Measurements from ENCODE around the gene TCF3. TPM values are rescaled to one million over a fixed set of nuclear protein-coding genes. Genes with fewer than 3 reads are reported as not detected.

TCF3 gene
- total and polyA plus RNA-seq, 7 donors, result 20.1 to 33.8 (median 24.6) TPM

- intact Hi-C loops (cut with DNase I), result no loop called here
- Histone ChIP-seq H3K4me3 (no peak overlapping the region), H3K4me1 (no peaks in the 10 kb centered on the region), H3K27ac (no peak overlapping the region), H3K36me3 (ENCODE audit: insufficient read depth in 1 of 2, low read depth in 1 of 2) (no peaks in the 10 kb centered on the region), H3K27me3 (ENCODE audit: insufficient read depth in 3 of 3, low read length in 2 of 3) (peaks cover 0 to 84% (median 20%) of the 10 kb centered on the region in 3 donors), H3K9me3 (no peaks in the 10 kb centered on the region)
- no peak for TF ChIP-seq CTCF (IDR thresholded peaks at IDR 0.05)
- DNase-seq (no peak), ATAC-seq (no peak)
- 67 to 74% (median 68%) methylated on average over 19 of the region's 19 CpGs for WGBS, 3 donors
Observed at GRCh38 chr19:1685046-1685445, 32.6 kb upstream of the TCF3 start.

- Histone ChIP-seq H3K27me3 (ENCODE audit: insufficient read depth in 3 of 3, low read length in 2 of 3) (peaks cover 0 to 81% (median 20%) of the 10 kb centered on the region in 3 donors), H3K9me3 (no peaks in the 10 kb centered on the region), H3K4me1 (no peaks in the 10 kb centered on the region), H3K27ac (no peak overlapping the region), H3K36me3 (ENCODE audit: insufficient read depth in 1 of 2, low read depth in 1 of 2) (no peaks in the 10 kb centered on the region), H3K4me3 (no peak overlapping the region)
- TF ChIP-seq CTCF (IDR thresholded peaks at IDR 0.05), result no peak
- no peak for ATAC-seq
- intact Hi-C loops (cut with DNase I), result no loop called here
- 77 to 89% (median 79%) methylated on average over 10 of the region's 10 CpGs for WGBS, 3 donors
- no peak for DNase-seq
Observed at GRCh38 chr19:1684573-1684912, 32.1 kb upstream of the TCF3 start.

- Histone ChIP-seq H3K9me3 (no peaks in the 10 kb centered on the region), H3K4me1 (no peaks in the 10 kb centered on the region), H3K27ac (no peak overlapping the region), H3K36me3 (ENCODE audit: insufficient read depth in 1 of 2, low read depth in 1 of 2) (no peaks in the 10 kb centered on the region), H3K27me3 (ENCODE audit: insufficient read depth in 3 of 3, low read length in 2 of 3) (peaks cover 0 to 82% (median 23%) of the 10 kb centered on the region in 3 donors), H3K4me3 (no peak overlapping the region)
- ATAC-seq, result no peak
- intact Hi-C loops (cut with DNase I), result no loop called here
- TF ChIP-seq CTCF (IDR thresholded peaks at IDR 0.05), result no peak
- no peak for DNase-seq
- 62 to 72% (median 64%) methylated on average over 19 of the region's 19 CpGs for WGBS, 3 donors
Observed at GRCh38 chr19:1683869-1684572, 31.6 kb upstream of the TCF3 start.

GRCh38 chr19:1680976-1681375 is 28.6 kb upstream of the TCF3 start:
- Histone ChIP-seq H3K27ac (no peak overlapping the region), H3K27me3 (ENCODE audit: insufficient read depth in 3 of 3, low read length in 2 of 3) (peaks cover 0 to 88% (median 20%) of the 10 kb centered on the region in 3 donors), H3K4me1 (no peaks in the 10 kb centered on the region), H3K9me3 (no peaks in the 10 kb centered on the region), H3K4me3 (no peak overlapping the region), H3K36me3 (ENCODE audit: insufficient read depth in 1 of 2, low read depth in 1 of 2) (no peaks in the 10 kb centered on the region)
- DNase-seq (no peak), ATAC-seq (no peak)
- intact Hi-C loops (cut with DNase I), result no loop called here
- TF ChIP-seq CTCF (IDR thresholded peaks at IDR 0.05), result no peak
- WGBS, 3 donors, result 67 to 76% (median 73%) methylated on average over 12 of the region's 12 CpGs

- ATAC-seq (no peak), DNase-seq (no peak)
- H3K27me3 ChIP-seq (ENCODE audit: insufficient read depth in 3 of 3, low read length in 2 of 3), result peaks cover 0 to 85% (median 25%) of the 10 kb centered on the region in 3 donors
- H3K36me3 ChIP-seq (ENCODE audit: insufficient read depth in 1 of 2, low read depth in 1 of 2), result no peaks in the 10 kb centered on the region
- H3K4me1 ChIP-seq, result no peaks in the 10 kb centered on the region
- no peaks in the 10 kb centered on the region for H3K9me3 ChIP-seq
- H3K27ac ChIP-seq, result no peak overlapping the region
- WGBS, 3 donors, result 60 to 94% (median 80%) methylated on average over 1 to 2 of the region's 2 CpGs
- intact Hi-C loops (cut with DNase I), result loop anchor here in 1 of 2 donors (10.0 kb wide), 1 partner anchor 107 kb away; no protein-coding TSS in a partner anchor
- H3K4me3 ChIP-seq, result no peak overlapping the region
- no peak for TF ChIP-seq CTCF (IDR thresholded peaks at IDR 0.05)
Observed at GRCh38 chr19:1678073-1678472, 25.7 kb upstream of the TCF3 start.

All from psoas muscle (tissue), 8 donors.